Osteocyte (in vitro differentiated cells): ENCODE data around the gene LDAF1. TPM values are rescaled to one million over a fixed set of nuclear protein-coding genes. Genes with fewer than 3 reads are reported as not detected.
A peak's percentile ranks its signal among the peaks of the same experiment; 100 is the strongest.

ENCODE experiments used
- DNase-seq: peaks from one replicate; pipeline ENCODE4 v3.0.0; 2021; ENCODE audit warnings: mixed read lengths; ENCODE audit not compliant: unreplicated experiment; ENCODE audit errors: extremely low spot score
- H3K27ac Mint-ChIP-seq: one replicate; pipeline ENCODE4 v1.8.0; 2021; ENCODE audit warnings: mild to moderate bottlenecking, mixed read lengths; ENCODE audit not compliant: unreplicated experiment
- H3K27me3 Mint-ChIP-seq: one replicate; pipeline ENCODE4 v1.8.0; 2021; ENCODE audit warnings: mixed read lengths; ENCODE audit not compliant: unreplicated experiment
- H3K36me3 Mint-ChIP-seq: one replicate; pipeline ENCODE4 v1.8.0; 2021; ENCODE audit warnings: mixed read lengths; ENCODE audit not compliant: unreplicated experiment
- H3K4me1 Mint-ChIP-seq: one replicate; pipeline ENCODE4 v1.8.0; 2021; ENCODE audit warnings: mixed read lengths; ENCODE audit not compliant: unreplicated experiment
- H3K4me3 Mint-ChIP-seq: one replicate; pipeline ENCODE4 v1.8.0; 2021; ENCODE audit warnings: mild to moderate bottlenecking, moderate library complexity, mixed read lengths; ENCODE audit not compliant: unreplicated experiment
- H3K9me3 Mint-ChIP-seq: one replicate; pipeline ENCODE4 v1.8.0; 2021; ENCODE audit warnings: mixed read lengths; ENCODE audit not compliant: unreplicated experiment
- CTCF ChIP-seq: fragments of 200-600 bp; sonication (generic); IDR thresholded peaks from 2 replicates; pipeline ENCODE4 v1.5.0; 2021; ENCODE audit warnings: antibody characterized with exemption, mild to moderate bottlenecking, moderate library complexity
- total RNA-seq: library from RNA; stranded (reverse); gene quantifications from 2 replicates; pipeline ENCODE4 v1.2.1, GENCODE V29; 2021

The LDAF1 gene
- total RNA-seq, 1 donor from 2014 or later = 24.8 TPM

- no peak overlapping the region for H3K27ac Mint-ChIP-seq
- H3K4me3 Mint-ChIP-seq = no peak overlapping the region
- TF ChIP-seq CTCF = no peak
- DNase-seq = peak; percentile 27
- no peaks in the 10 kb centered on the region for H3K36me3 Mint-ChIP-seq
- no peaks in the 10 kb centered on the region for H3K4me1 Mint-ChIP-seq
- H3K27me3 Mint-ChIP-seq = peaks cover 34% of the 10 kb centered on the region
- H3K9me3 Mint-ChIP-seq = no peaks in the 10 kb centered on the region
Observed at GRCh38 chr16:21218153-21218552, 59.7 kb downstream of the LDAF1 start.

DNA sequence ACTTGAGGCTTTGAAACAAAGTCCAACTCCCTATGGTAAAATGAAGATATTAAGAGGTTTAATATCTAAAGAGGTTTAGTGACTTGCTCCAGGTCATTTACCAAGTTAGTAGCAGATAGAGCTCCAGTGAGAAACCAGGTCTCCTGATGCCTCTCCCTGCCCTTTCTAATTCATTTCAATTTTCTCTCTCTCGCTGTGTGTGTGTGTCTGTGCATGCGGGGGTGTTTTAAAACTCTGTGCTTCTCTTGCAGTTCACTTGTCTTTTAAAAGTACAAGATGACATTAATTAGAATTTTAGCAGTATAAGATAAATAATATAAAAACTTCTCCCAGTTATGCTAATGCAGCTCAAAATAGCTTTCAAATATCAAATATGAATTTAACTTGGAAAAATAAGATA is 61.1 kb downstream of the LDAF1 start:
- no peaks in the 10 kb centered on the region for H3K4me1 Mint-ChIP-seq
- no peaks in the 10 kb centered on the region for H3K36me3 Mint-ChIP-seq
- H3K4me3 Mint-ChIP-seq = no peak overlapping the region
- TF ChIP-seq CTCF = no peak
- peak; percentile 4 for DNase-seq
- no peaks in the 10 kb centered on the region for H3K9me3 Mint-ChIP-seq
- H3K27ac Mint-ChIP-seq = no peak overlapping the region
- H3K27me3 Mint-ChIP-seq = peaks cover 29% of the 10 kb centered on the region

DNA sequence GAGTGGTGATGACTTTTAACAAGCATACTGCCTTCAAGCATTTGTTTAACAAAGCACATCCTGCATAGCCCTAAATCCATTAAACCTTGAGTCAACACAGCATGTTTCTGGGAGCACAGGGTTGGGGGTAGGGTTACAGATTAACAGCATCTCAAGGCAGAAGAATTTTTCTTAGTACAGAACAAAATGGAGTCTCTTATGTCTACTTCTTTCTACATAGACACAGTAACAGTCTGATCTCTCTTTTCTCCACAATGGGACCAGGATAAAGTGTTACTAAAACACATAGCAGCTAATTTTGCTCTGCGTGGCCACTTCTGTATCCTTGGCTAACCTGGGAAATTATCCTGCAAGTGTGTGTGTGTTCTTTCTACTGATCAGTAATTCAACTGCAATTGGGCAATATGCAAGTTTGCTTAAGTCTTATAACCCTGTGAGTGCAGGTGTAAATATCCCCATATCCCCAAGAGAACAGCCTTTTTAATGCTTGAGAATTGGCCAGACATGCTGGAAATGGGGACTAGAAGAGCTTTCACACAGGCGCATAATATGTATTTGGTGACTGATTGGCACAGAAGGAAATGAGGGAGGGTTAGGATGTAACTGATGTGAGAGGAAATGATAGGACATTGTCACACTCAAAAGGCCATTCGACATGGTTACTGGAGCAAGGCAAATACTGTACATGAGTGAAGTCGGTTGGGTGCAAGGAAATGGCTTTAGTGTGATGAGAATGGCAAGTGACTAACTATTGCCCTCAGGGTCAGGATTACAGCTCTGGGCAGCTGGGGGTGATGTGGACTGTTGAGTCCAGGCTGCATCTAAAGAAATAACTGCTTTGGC is 64.2 kb downstream of the LDAF1 start:
- H3K9me3 Mint-ChIP-seq = no peaks in the 10 kb centered on the region
- H3K4me1 Mint-ChIP-seq = no peaks in the 10 kb centered on the region
- H3K4me3 Mint-ChIP-seq = no peak overlapping the region
- no peak for TF ChIP-seq CTCF
- peaks cover 47% of the 10 kb centered on the region for H3K27me3 Mint-ChIP-seq
- peak; percentile 3 for DNase-seq
- H3K27ac Mint-ChIP-seq = no peak overlapping the region
- no peaks in the 10 kb centered on the region for H3K36me3 Mint-ChIP-seq

- Mint-ChIP-seq H3K4me1 (no peaks in the 10 kb centered on the region), H3K27ac (no peak overlapping the region), H3K9me3 (no peaks in the 10 kb centered on the region), H3K36me3 (no peaks in the 10 kb centered on the region), H3K27me3 (peaks cover 57% of the 10 kb centered on the region), H3K4me3 (no peak overlapping the region)
- no peak for TF ChIP-seq CTCF
- peak; percentile 44 for DNase-seq
Observed at GRCh38 chr16:21223787-21224186, 65.3 kb downstream of the LDAF1 start.

DNA sequence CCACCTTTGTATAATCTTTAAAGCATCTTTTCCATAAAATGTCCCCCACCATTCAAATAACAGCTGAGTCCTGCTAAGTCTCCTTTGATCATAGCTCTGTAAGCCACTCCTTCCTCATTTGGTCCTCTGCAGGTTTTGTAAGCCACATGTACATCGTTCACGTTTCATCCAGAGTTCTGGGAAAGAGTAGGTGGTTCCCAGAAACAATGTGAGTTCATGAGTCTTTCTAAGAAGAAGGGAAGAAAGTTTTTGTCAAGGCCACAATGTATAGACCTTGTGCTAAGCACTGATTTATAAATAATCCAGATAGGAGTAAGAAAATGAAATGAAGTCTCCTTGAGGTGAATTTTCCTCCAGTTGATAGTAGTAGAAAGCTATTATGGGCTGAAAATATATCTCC is 66.3 kb downstream of the LDAF1 start:
- Mint-ChIP-seq H3K4me3 (no peak overlapping the region), H3K27me3 (peaks cover 61% of the 10 kb centered on the region), H3K27ac (no peak overlapping the region), H3K4me1 (no peaks in the 10 kb centered on the region), H3K36me3 (no peaks in the 10 kb centered on the region), H3K9me3 (no peaks in the 10 kb centered on the region)
- no peak for DNase-seq
- no peak for TF ChIP-seq CTCF
